HepG2 (cell line): ENCODE data around the gene TWNK. TPM values are rescaled to one million over a fixed set of nuclear protein-coding genes. Genes with fewer than 3 reads are reported as not detected.

ENCODE experiments used
- ARNTL ChIP-seq: sonication (generic); formaldehyde crosslinking; IDR thresholded peaks from 2 replicates; pipeline ENCODE4 v1.4.0; 2020; ENCODE audit warnings: mild to moderate bottlenecking, missing genetic modification reagents
- HIVEP1 ChIP-seq: sonication (generic); formaldehyde crosslinking; IDR thresholded peaks from 2 replicates; pipeline ENCODE4 v1.4.0; 2020; ENCODE audit warnings: mild to moderate bottlenecking, missing genetic modification reagents
- RFXAP ChIP-seq: sonication (generic); formaldehyde crosslinking; IDR thresholded peaks from 2 replicates; pipeline ENCODE4 v1.4.0; 2020; ENCODE audit warnings: missing genetic modification reagents, borderline replicate concordance
- SKI ChIP-seq: fragments of 450-650 bp; IDR thresholded peaks from one replicate; pipeline ENCODE4 v1.6.1; 2018; ENCODE audit warnings: mild to moderate bottlenecking; ENCODE audit not compliant: partially characterized antibody
- TMF1 ChIP-seq: sonication (generic); formaldehyde crosslinking; IDR thresholded peaks from 2 replicates; pipeline ENCODE4 v1.8.1; 2022; ENCODE audit warnings: low read depth, missing genetic modification reagents
- ZFP41 ChIP-seq: sonication (generic); formaldehyde crosslinking; IDR thresholded peaks from 2 replicates; pipeline ENCODE4 v1.4.0; 2020; ENCODE audit warnings: mild to moderate bottlenecking, missing genetic modification reagents, borderline replicate concordance
- ZNF10 ChIP-seq: sonication (generic); formaldehyde crosslinking; IDR thresholded peaks from 2 replicates; pipeline ENCODE4 v1.4.0; 2020; ENCODE audit warnings: mild to moderate bottlenecking, low read depth, missing genetic modification reagents, borderline replicate concordance
- ZNF44 ChIP-seq: sonication (generic); formaldehyde crosslinking; IDR thresholded peaks from 2 replicates; pipeline ENCODE4 v1.5.1; 2020; ENCODE audit warnings: mild to moderate bottlenecking, missing genetic modification reagents
- ZNF558 ChIP-seq: sonication (generic); formaldehyde crosslinking; IDR thresholded peaks from 2 replicates; pipeline ENCODE4 v1.9.0; 2022; ENCODE audit warnings: mild to moderate bottlenecking, missing genetic modification reagents, borderline replicate concordance
- ZNF619 ChIP-seq: sonication (generic); formaldehyde crosslinking; IDR thresholded peaks from 2 replicates; pipeline ENCODE4 v1.4.0; 2020; ENCODE audit warnings: mild to moderate bottlenecking, missing genetic modification reagents
- ZNF687 ChIP-seq: sonication (generic); formaldehyde crosslinking; IDR thresholded peaks from 2 replicates; pipeline ENCODE4 v1.5.1; 2020; ENCODE audit warnings: mild to moderate bottlenecking, missing genetic modification reagents, moderate library complexity
- ZNF782 ChIP-seq: sonication (generic); formaldehyde crosslinking; IDR thresholded peaks from 2 replicates; pipeline ENCODE4 v1.4.0; 2020; ENCODE audit warnings: missing genetic modification reagents, mild to moderate bottlenecking, borderline replicate concordance
- ZNF816 ChIP-seq: sonication (generic); formaldehyde crosslinking; IDR thresholded peaks from 2 replicates; pipeline ENCODE4 v1.8.0; 2022; ENCODE audit warnings: missing genetic modification reagents, mild to moderate bottlenecking, borderline replicate concordance
- ZSCAN12 ChIP-seq: sonication (generic); formaldehyde crosslinking; IDR thresholded peaks from 2 replicates; pipeline ENCODE4 v1.9.0; 2021; ENCODE audit warnings: mild to moderate bottlenecking, missing genetic modification reagents
- ZSCAN25 ChIP-seq: sonication (generic); formaldehyde crosslinking; IDR thresholded peaks from 2 replicates; pipeline ENCODE4 v1.8.0; 2022; ENCODE audit warnings: mild to moderate bottlenecking, missing genetic modification reagents
- polyA plus RNA-seq, 8 experiments: library from polyadenylated mRNA; depleted of rRNA in 3 of 8; stranded (reverse) in 7 of 8; unstranded in 1 of 8; fragments of >200 nt; fragmentation: Illumina TruSeq in 4 of 8; extraction: Trizol in 4 of 8; gene quantifications; 2 replicates each; pipeline versions ENCODE4 v1.2.1 to v1.2.3, GENCODE V29; 2011 to 2016; ENCODE audit warnings: low read depth in 4 of 8, missing spikeins in 1 of 8, mixed read lengths in 1 of 8; ENCODE audit not compliant: insufficient read depth in 1 of 8
- total RNA-seq, 5 experiments: library from RNA; depleted of rRNA; stranded (reverse); fragments of >200 nt; fragmentation: Illumina TruSeq; extraction: Trizol; gene quantifications; 2 replicates each; pipeline ENCODE4 v1.2.3, GENCODE V29; 2016; ENCODE audit warnings: low read depth in 1 of 5
- TF ChIP-seq, protein P1 (sequence below): sonication (generic); formaldehyde crosslinking; IDR thresholded peaks from 2 replicates; pipeline ENCODE4 v1.5.0; 2020; ENCODE audit warnings: missing genetic modification reagents, mild to moderate bottlenecking, borderline replicate concordance
- TF ChIP-seq, protein P2 (sequence below), 2 experiments: sonication (generic) in 1 of 2; formaldehyde crosslinking in 1 of 2; IDR thresholded peaks; 2 replicates each; pipeline versions ENCODE4 v1.4.0 to v1.6.1; 2016 to 2020; ENCODE audit warnings: borderline replicate concordance in 1 of 2, low read depth in 1 of 2, mild to moderate bottlenecking in 1 of 2, missing genetic modification reagents in 1 of 2
- TF ChIP-seq, protein P3 (sequence below): sonication (generic); formaldehyde crosslinking; IDR thresholded peaks from 2 replicates; pipeline ENCODE4 v1.8.0; 2022; ENCODE audit warnings: mild to moderate bottlenecking, missing genetic modification reagents

The TWNK gene
- total and polyA plus RNA-seq, 2 of the 13 experiments (the other 11 are each of a cell fraction or from before 2014, with no cell fraction given): 10.7 to 16.5 TPM

GRCh38 chr10:101042667-101043362 lies 55.5 kb downstream of the TWNK start (continued):
- TF ChIP-seq ZNF44 (no peak), ZSCAN25 (no peak), ZNF619 (CRISPR knock-in tag) (no peak), ZSCAN12 (CRISPR knock-in tag) (no peak), RFXAP (CRISPR knock-in tag) (no peak), ZNF782 (CRISPR knock-in tag) (no peak), ZNF816 (CRISPR knock-in tag) (no peak), ARNTL (no peak), TMF1 (no peak), HIVEP1 (no peak), SKI (no peak), ZNF687 (peak; percentile 78), ZNF10 (CRISPR knock-in tag) (no peak), ZFP41 (no peak), ZNF558 (CRISPR knock-in tag) (no peak)
- TF ChIP-seq, protein P1, sequence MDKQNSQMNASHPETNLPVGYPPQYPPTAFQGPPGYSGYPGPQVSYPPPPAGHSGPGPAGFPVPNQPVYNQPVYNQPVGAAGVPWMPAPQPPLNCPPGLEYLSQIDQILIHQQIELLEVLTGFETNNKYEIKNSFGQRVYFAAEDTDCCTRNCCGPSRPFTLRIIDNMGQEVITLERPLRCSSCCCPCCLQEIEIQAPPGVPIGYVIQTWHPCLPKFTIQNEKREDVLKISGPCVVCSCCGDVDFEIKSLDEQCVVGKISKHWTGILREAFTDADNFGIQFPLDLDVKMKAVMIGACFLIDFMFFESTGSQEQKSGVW (CRISPR knock-in tag): no peak
- TF ChIP-seq, protein P2, sequence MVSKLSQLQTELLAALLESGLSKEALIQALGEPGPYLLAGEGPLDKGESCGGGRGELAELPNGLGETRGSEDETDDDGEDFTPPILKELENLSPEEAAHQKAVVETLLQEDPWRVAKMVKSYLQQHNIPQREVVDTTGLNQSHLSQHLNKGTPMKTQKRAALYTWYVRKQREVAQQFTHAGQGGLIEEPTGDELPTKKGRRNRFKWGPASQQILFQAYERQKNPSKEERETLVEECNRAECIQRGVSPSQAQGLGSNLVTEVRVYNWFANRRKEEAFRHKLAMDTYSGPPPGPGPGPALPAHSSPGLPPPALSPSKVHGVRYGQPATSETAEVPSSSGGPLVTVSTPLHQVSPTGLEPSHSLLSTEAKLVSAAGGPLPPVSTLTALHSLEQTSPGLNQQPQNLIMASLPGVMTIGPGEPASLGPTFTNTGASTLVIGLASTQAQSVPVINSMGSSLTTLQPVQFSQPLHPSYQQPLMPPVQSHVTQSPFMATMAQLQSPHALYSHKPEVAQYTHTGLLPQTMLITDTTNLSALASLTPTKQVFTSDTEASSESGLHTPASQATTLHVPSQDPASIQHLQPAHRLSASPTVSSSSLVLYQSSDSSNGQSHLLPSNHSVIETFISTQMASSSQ (IDR thresholded peaks at IDR 0.05; ENCODE audit: low read depth): peak; percentile 28; the same call in 1 of the 2 replicates
- TF ChIP-seq, protein P2 (CRISPR knock-in tag; IDR thresholded peaks at IDR 0.05; ENCODE audit: borderline replicate concordance): 0 out of 2 replicates have a peak, but pooled peaks have one; percentile 37
- TF ChIP-seq, protein P3, sequence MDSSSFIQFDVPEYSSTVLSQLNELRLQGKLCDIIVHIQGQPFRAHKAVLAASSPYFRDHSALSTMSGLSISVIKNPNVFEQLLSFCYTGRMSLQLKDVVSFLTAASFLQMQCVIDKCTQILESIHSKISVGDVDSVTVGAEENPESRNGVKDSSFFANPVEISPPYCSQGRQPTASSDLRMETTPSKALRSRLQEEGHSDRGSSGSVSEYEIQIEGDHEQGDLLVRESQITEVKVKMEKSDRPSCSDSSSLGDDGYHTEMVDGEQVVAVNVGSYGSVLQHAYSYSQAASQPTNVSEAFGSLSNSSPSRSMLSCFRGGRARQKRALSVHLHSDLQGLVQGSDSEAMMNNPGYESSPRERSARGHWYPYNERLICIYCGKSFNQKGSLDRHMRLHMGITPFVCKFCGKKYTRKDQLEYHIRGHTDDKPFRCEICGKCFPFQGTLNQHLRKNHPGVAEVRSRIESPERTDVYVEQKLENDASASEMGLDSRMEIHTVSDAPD (CRISPR knock-in tag): no peak
